Chondrocyte (in vitro differentiated cells): ENCODE results near the gene MTA2. TPM values are rescaled to one million over a fixed set of nuclear protein-coding genes. Genes with fewer than 3 reads are reported as not detected.
"Not testable (repeated sequence)": the region's sequence is repeated elsewhere in the genome, so short reads cannot be mapped to it uniquely, and the experiment has no call there.

Source experiments
- DNase-seq: peaks from one replicate; pipeline ENCODE4 v3.0.0; 2021; ENCODE audit warnings: mixed read lengths, low spot score
- H3K27ac Mint-ChIP-seq: one replicate; pipeline ENCODE4 v1.8.0; 2021; ENCODE audit warnings: mild to moderate bottlenecking, moderate library complexity, mixed read lengths; ENCODE audit not compliant: unreplicated experiment
- H3K27me3 Mint-ChIP-seq: 2 replicates; pipeline ENCODE4 v1.8.0; 2021; ENCODE audit warnings: low read depth, mixed read lengths
- H3K36me3 Mint-ChIP-seq: 2 replicates; pipeline ENCODE4 v1.8.0; 2021; ENCODE audit warnings: low read depth, mixed read lengths
- H3K4me1 Mint-ChIP-seq: 2 replicates; pipeline ENCODE4 v1.8.0; 2021; ENCODE audit warnings: low read depth, mild to moderate bottlenecking, mixed read lengths
- H3K4me3 Mint-ChIP-seq: one replicate; pipeline ENCODE4 v1.8.0; 2021; ENCODE audit warnings: mild to moderate bottlenecking, moderate library complexity, mixed read lengths; ENCODE audit not compliant: unreplicated experiment
- H3K9me3 Mint-ChIP-seq: 2 replicates; pipeline ENCODE4 v1.8.0; 2021; ENCODE audit warnings: low read depth, mixed read lengths
- total RNA-seq: library from RNA; stranded (reverse); gene quantifications from 3 replicates; pipeline ENCODE4 v1.2.1, GENCODE V29; 2021
- TF ChIP-seq, protein P1 (sequence below): fragments of 200-600 bp; sonication (generic); IDR thresholded peaks from 2 replicates; pipeline ENCODE4 v1.5.0; 2021; ENCODE audit warnings: antibody characterized with exemption, mild to moderate bottlenecking, moderate library complexity

The MTA2 gene
- total RNA-seq, 1 donor from 2014 or later = 81.7 TPM

DNA sequence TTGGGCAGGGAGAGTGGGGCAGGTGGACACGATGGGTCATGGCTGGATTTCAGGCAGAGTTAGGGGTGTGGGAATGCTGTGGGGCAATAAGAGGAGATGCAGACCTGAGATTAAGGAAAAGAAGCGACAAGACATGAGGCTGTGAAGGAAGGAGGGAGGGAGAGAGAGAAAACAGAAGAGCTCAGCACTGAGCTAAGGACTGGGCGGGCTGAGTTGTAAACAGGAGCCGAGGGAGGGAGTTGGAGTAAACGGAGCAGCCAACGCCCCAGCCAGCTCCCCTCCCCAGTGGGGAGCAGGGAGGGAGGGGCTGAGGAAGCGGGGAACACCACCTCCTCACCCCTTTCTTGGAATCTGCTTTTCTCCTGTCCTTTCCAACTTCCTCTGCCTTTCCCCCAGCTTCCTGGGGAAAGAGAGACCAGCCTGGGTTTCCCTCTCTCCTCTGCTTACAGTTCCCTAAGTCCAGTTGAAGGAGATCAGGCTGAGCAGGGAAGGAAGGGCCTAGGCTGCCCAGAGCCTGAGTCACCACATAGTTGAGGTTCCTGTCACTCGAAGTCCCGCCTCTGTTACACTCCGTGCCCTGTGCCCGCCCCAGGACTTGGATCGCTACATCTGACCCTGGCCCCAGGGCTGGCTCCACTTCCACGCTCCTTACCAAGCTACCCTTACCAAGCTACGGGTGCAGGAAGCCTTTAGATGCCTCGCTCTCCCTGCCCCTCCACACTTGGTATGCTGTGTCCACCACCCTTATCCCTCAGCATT is 48.4 kb downstream of the MTA2 start:
- Mint-ChIP-seq H3K27me3 (no peaks in the 10 kb centered on the region), H3K36me3 (peaks cover 4% of the 10 kb centered on the region)
- no peak for DNase-seq

DNA sequence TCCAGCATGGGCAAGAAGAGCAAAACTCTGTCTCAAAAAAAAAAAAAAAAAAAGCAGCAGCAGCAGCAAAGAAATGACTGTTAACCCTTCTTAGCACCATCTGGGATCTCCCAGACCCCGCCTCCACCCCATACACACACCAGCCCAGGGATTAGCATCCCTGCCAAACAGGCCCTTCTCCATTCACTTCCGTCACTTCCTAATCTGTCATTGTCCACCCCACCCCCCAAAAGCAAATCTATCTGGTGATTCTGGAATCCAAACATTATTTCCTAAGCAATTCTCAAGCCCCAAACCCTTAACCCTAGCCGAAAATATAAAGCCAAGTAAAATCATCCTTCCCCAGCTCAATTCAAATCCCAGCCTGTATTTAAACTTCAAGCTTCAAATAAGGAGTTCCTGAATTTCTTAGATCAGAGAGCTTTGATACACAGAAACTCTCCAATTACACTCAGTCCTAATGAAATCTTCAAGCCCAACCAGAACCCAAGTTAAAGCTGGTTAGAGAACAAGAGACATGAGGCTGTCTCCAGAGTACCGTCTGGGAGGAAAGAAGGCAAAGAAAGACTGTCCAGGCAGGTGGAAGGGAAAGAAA is 49.1 kb downstream of the MTA2 start:
- no peak for DNase-seq
- Mint-ChIP-seq H3K36me3 (peaks cover 4% of the 10 kb centered on the region), H3K27ac (peak overlapping the region; percentile 98), H3K27me3 (no peaks in the 10 kb centered on the region), H3K9me3 (no peaks in the 10 kb centered on the region), H3K4me3 (peak overlapping the region; percentile 67), H3K4me1 (peaks cover 74% of the 10 kb centered on the region)
- TF ChIP-seq, protein P1, sequence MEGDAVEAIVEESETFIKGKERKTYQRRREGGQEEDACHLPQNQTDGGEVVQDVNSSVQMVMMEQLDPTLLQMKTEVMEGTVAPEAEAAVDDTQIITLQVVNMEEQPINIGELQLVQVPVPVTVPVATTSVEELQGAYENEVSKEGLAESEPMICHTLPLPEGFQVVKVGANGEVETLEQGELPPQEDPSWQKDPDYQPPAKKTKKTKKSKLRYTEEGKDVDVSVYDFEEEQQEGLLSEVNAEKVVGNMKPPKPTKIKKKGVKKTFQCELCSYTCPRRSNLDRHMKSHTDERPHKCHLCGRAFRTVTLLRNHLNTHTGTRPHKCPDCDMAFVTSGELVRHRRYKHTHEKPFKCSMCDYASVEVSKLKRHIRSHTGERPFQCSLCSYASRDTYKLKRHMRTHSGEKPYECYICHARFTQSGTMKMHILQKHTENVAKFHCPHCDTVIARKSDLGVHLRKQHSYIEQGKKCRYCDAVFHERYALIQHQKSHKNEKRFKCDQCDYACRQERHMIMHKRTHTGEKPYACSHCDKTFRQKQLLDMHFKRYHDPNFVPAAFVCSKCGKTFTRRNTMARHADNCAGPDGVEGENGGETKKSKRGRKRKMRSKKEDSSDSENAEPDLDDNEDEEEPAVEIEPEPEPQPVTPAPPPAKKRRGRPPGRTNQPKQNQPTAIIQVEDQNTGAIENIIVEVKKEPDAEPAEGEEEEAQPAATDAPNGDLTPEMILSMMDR = no peak

More for the DNA sequence above, 48.4 kb downstream of the MTA2 start:
- H3K4me3 Mint-ChIP-seq = peak overlapping the region; percentile 67
- peaks cover 67% of the 10 kb centered on the region for H3K4me1 Mint-ChIP-seq
- peak overlapping the region; percentile 98 for H3K27ac Mint-ChIP-seq
- TF ChIP-seq, protein P1 = no peak
- H3K9me3 Mint-ChIP-seq = no peaks in the 10 kb centered on the region

- H3K4me1 Mint-ChIP-seq = peaks cover 61% of the 10 kb centered on the region
- not testable (repeated sequence) for H3K4me3 Mint-ChIP-seq, DNase-seq, H3K27ac Mint-ChIP-seq, H3K9me3 Mint-ChIP-seq, H3K36me3 Mint-ChIP-seq, H3K27me3 Mint-ChIP-seq
Measured at GRCh38 chr11:62550478-62550877, 51.2 kb downstream of the MTA2 start.

GRCh38 chr11:62548545-62549335 is 52.9 kb downstream of the MTA2 start:
- Mint-ChIP-seq H3K27me3 (no peaks in the 10 kb centered on the region), H3K4me1 (peaks cover 54% of the 10 kb centered on the region), H3K36me3 (no peaks in the 10 kb centered on the region), H3K27ac (no peak overlapping the region), H3K4me3 (no peak overlapping the region), H3K9me3 (no peaks in the 10 kb centered on the region)
- DNase-seq = no peak
- TF ChIP-seq, protein P1 = no peak

- H3K9me3 Mint-ChIP-seq = no peaks in the 10 kb centered on the region
- H3K36me3 Mint-ChIP-seq = no peaks in the 10 kb centered on the region
- peak; percentile 46 for DNase-seq
- peaks cover 55% of the 10 kb centered on the region for H3K4me1 Mint-ChIP-seq
- peak overlapping the region; percentile 79 for H3K4me3 Mint-ChIP-seq
- H3K27me3 Mint-ChIP-seq = no peaks in the 10 kb centered on the region
- TF ChIP-seq, protein P1 = no peak
- peak overlapping the region; percentile 78 for H3K27ac Mint-ChIP-seq
Measured at GRCh38 chr11:62547691-62548281, 53.9 kb downstream of the MTA2 start.
